Prostate gland (tissue), 2 donors: Measurements from ENCODE around the gene BBOX1. TPM values are rescaled to one million over a fixed set of nuclear protein-coding genes. Genes with fewer than 3 reads are reported as not detected.

ENCODE experiments used
- DNase-seq: peaks from one replicate; pipeline ENCODE4 v3.0.0-alpha.2; 2019; ENCODE audit warnings: low spot score
- H3K27ac ChIP-seq, 2 donors: fragments of 200-600 bp; sonication (generic); 2 replicates each; pipeline ENCODE4 v1.5.1; 2017 to 2019
- H3K27me3 ChIP-seq: fragments of 200-600 bp; sonication (generic); replicated peaks from 2 replicates; pipeline ENCODE4 v1.5.1; 2019; ENCODE audit not compliant: insufficient read depth
- H3K36me3 ChIP-seq, 2 donors: fragments of 200-600 bp; sonication (generic); 1 replicate in 1 of 2; 2 replicates in 1 of 2; pipeline versions ENCODE4 v1.5.1 to v1.8.1; 2017 to 2019
- H3K4me1 ChIP-seq: fragments of 200-600 bp; sonication (generic); replicated peaks from 2 replicates; pipeline ENCODE4 v1.5.1; 2019
- H3K4me3 ChIP-seq, 2 donors: fragments of 200-600 bp; sonication (generic); 2 replicates each; pipeline ENCODE4 v1.5.1; 2017 to 2019
- H3K9me3 ChIP-seq: fragments of 200-600 bp; sonication (generic); 2 replicates; pipeline ENCODE4 v1.5.1; 2017
- CTCF ChIP-seq, 4 experiments: fragments of 200-600 bp in 2 of 4; fragments of 450-650 bp in 2 of 4; sonication (generic) in 2 of 4; IDR thresholded peaks; 1 replicate in 3 of 4; 2 replicates in 1 of 4; pipeline ENCODE4 v1.5.1; 2016 to 2019; ENCODE audit warnings: antibody characterized with exemption in 4 of 4, mild to moderate bottlenecking in 2 of 4, moderate library complexity in 2 of 4
- POLR2A ChIP-seq: fragments of 450-650 bp; IDR thresholded peaks from one replicate; pipeline ENCODE4 v1.6.1; 2016; ENCODE audit warnings: antibody characterized with exemption, mild to moderate bottlenecking
- POLR2AphosphoS5 ChIP-seq: sonication (generic); formaldehyde crosslinking; IDR thresholded peaks from one replicate; pipeline ENCODE4 v1.6.1; 2017; ENCODE audit warnings: antibody characterized with exemption
- WGBS: methylation state at CpG from one replicate; pipeline ENCODE4 v1.1.5; 2018; 5-methylcytosine and 5-hydroxymethylcytosine counted together
- intact Hi-C: fragments of 100-400 bp; cut with DNase I; formaldehyde crosslinking; loops from one replicate; pipeline ENCODE4 v1.14.2; 2022
- total RNA-seq, 2 donors: library from RNA; depleted of rRNA; stranded (reverse); fragments of >200 nt; gene quantifications; one replicate each; pipeline ENCODE4 v1.1.0, GENCODE V29; 2016

BBOX1 gene
- total RNA-seq, 2 donors from 2014 or later: 1.0 TPM; not detected in 1

- no peak overlapping the region for H3K4me3 ChIP-seq
- DNase-seq: no peak
- no peak overlapping the region for H3K27ac ChIP-seq
- no peaks in the 10 kb centered on the region for H3K27me3 ChIP-seq
- no peaks in the 10 kb centered on the region for H3K36me3 ChIP-seq
- no peaks in the 10 kb centered on the region for H3K4me1 ChIP-seq
- intact Hi-C loops: no loop called here
- TF ChIP-seq POLR2AphosphoS5 (no peak), POLR2A (no peak), CTCF (IDR thresholded peaks at IDR 0.05) (no peak)
- WGBS: 80% methylated on average over 3 of the region's 3 CpGs
- no peaks in the 10 kb centered on the region for H3K9me3 ChIP-seq
Measured at GRCh38 chr11:27118949-27119348, 78.3 kb downstream of the BBOX1 start.

- Histone ChIP-seq H3K27me3 (no peaks in the 10 kb centered on the region), H3K27ac (no peak overlapping the region), H3K4me3 (no peak overlapping the region), H3K36me3 (no peaks in the 10 kb centered on the region), H3K9me3 (no peaks in the 10 kb centered on the region), H3K4me1 (no peaks in the 10 kb centered on the region)
- TF ChIP-seq POLR2A (no peak), CTCF (IDR thresholded peaks at IDR 0.05) (no peak), POLR2AphosphoS5 (no peak)
- intact Hi-C loops: no loop called here
- DNase-seq: no peak
Measured at GRCh38 chr11:27119396-27119795, 78.8 kb downstream of the BBOX1 start.

GRCh38 chr11:27120211-27120610 is 79.6 kb downstream of the BBOX1 start:
- Histone ChIP-seq H3K4me3 (no peak overlapping the region), H3K4me1 (no peaks in the 10 kb centered on the region), H3K9me3 (no peaks in the 10 kb centered on the region), H3K27ac (no peak overlapping the region), H3K36me3 (no peaks in the 10 kb centered on the region), H3K27me3 (no peaks in the 10 kb centered on the region)
- intact Hi-C loops: loop anchor here (10.0 kb wide), 1 partner anchor 365 kb away; no protein-coding TSS in a partner anchor
- TF ChIP-seq POLR2A: no peak
- TF ChIP-seq CTCF (IDR thresholded peaks at IDR 0.05): no peak
- TF ChIP-seq POLR2AphosphoS5: no peak
- WGBS: 73% methylated on average over 1 of the region's 1 CpG
- DNase-seq: no peak

GRCh38 chr11:27122001-27122400 is 81.4 kb downstream of the BBOX1 start:
- WGBS: 79% methylated on average over 4 of the region's 4 CpGs
- H3K9me3 ChIP-seq: no peaks in the 10 kb centered on the region
- no peaks in the 10 kb centered on the region for H3K4me1 ChIP-seq
- no peak for TF ChIP-seq POLR2A
- no peak for TF ChIP-seq POLR2AphosphoS5
- no peak for TF ChIP-seq CTCF (IDR thresholded peaks at IDR 0.05)
- no peaks in the 10 kb centered on the region for H3K36me3 ChIP-seq
- no peak overlapping the region for H3K27ac ChIP-seq
- no peaks in the 10 kb centered on the region for H3K27me3 ChIP-seq
- no peak overlapping the region for H3K4me3 ChIP-seq
- intact Hi-C loops: loop anchor here (10.0 kb wide), 1 partner anchor 367 kb away; no protein-coding TSS in a partner anchor
- DNase-seq: no peak

GRCh38 chr11:27124514-27125264 is 84.1 kb downstream of the BBOX1 start:
- H3K27me3 ChIP-seq: no peaks in the 10 kb centered on the region
- H3K4me3 ChIP-seq: no peak overlapping the region
- H3K36me3 ChIP-seq: no peaks in the 10 kb centered on the region
- WGBS: 97% methylated on average over 7 of the region's 7 CpGs
- TF ChIP-seq CTCF (IDR thresholded peaks at IDR 0.05) (peak in 3 of 4 experiments; percentile 26 to 52 (median 39)), POLR2A (no peak)
- H3K4me1 ChIP-seq: no peaks in the 10 kb centered on the region
- intact Hi-C loops: loop anchor here (10.0 kb wide), 1 partner anchor 370 kb away; no protein-coding TSS in a partner anchor
- H3K9me3 ChIP-seq: no peaks in the 10 kb centered on the region
- no peak for DNase-seq
- H3K27ac ChIP-seq: no peak overlapping the region
